G401.6 (cell line): Measurements from ENCODE around the gene SRXN1.

Experiments
- FAIRE-seq: peaks from 2 replicates; lab custom pipeline; 2012; peaks lifted over from hg19 to GRCh38; lab: Jason Lieb, UNC

Gene SRXN1

GRCh38 chr20:634148-634925 lies 18.7 kb downstream of the SRXN1 start:
- FAIRE-seq = no peak

DNA sequence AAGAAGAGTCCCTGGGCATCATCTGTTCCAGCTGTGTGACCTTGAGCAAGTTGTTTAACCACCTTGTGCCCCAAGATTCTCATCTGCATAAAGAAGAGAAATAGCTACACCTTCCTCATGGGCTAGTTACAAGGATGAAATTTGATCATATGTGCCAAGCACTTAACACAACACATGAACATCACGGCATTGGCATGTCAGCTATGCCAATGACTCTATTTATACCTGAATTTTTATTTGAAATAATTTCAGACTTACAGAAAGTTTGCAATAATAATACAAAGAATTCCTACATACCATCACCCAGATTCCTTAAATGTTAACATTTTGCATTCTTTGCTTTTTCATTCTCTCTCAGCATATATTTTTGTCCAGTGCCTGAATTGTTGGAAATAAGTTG lies 21.9 kb downstream of the SRXN1 start:
- no peak for FAIRE-seq

DNA sequence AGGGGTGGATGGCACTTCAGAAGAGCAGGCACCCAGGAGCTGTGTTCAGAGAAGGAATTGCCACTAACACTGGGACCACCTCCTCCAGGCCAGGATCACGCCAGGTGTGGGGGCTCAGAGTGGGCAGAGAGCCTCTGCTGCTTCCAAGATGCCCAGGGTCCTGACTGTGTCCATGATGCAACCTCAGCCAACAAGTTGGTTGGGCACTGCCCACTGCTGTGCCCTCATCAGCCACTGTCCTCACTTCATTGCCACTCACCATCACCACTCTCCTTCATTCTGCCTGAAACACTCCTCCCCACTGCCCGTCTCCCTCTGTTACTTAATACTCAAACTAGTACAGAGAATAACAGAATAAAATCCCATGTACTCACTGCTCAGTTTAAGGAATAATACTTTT lies 26.4 kb downstream of the SRXN1 start:
- FAIRE-seq = no peak

GRCh38 chr20:625360-625932 lies 27.6 kb downstream of the SRXN1 start:
- FAIRE-seq = no peak

DNA sequence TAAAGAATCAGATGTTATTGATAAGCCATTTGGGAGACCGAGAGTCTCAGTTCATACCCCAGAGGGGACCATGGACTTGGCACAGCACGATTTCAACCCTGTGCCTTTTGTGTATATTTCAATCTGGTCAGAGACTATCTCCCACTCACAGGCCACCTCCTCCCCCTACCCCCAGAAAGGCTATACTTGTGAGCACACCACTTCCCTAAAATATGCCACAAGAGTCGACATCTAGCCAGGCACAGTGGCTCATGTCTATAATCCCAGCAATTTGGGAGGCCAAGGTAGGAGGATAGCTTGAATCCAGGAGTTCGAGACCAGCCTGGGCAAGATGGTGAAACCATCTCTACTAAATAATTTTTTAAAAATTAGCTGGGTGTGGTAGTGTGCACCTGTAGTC lies 29.3 kb downstream of the SRXN1 start:
- FAIRE-seq = no peak

DNA sequence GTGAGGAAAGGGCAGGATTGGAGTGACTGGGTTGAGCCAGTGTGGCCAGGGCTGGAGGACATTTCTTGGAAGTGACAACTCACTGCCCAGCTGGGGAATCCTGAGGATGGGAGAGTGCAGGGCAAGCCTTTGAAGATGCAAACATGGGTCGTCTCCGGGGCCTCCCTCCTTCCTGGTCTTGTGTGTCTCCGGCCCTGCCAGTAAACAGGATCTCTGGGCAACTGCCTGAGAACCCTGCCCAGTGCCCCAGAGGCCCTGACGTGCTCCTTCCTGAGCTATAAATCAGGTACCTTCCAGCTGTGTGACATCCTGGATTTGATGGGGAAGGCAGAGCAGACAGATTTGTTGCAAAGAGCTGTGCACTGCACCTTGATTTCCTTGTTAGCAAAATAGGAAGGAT lies 30.0 kb downstream of the SRXN1 start:
- FAIRE-seq = no peak

DNA sequence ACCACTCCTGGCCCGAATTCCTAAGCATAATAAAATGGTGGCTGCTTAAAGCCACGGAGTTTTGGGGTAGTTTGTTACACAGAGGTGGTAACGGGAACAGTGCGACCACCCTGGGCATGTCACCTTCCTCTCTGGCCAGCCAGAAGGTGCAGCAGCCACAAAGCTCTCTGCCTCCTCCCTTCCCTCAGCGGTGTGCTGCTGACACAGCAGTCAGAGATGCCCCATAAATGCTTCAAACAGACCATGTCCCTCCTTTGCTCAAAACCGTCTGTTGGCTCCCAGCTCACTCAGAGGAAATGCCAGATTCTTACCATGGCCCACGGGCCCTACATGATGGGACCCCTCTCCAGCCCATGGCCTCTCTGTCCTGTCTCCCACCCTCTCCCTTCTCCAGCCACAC lies 30.8 kb downstream of the SRXN1 start:
- FAIRE-seq = no peak

DNA sequence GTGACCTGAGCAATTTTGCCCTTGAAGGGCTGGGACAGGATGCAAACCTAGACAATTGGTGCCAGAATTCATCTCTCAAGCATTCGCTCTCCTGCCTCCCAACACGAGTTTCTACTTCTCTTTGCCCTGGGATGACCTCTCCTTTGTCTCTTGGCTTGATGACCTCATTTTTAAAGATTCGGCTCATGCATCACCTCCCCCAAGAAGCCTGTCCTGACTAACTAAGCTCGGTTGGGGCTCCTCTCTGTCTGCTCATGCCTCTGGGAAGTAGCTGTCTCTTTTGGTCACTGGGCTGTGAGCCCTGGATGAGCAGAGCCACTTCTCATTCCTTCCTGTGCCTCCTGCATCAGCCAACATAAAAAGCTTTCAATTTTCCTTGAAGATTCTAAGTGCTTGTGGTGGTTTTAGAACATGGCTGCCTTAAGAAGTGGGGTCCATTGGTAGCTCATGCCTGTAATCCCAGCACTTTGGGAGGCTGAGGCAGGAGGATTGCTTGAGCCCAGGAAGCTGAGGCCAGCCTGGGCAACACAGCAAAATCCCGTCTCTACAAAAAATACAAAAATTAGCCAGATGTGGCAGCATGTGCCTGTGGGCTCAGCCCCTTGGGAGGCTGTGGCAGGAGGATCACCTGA lies 31.8 kb downstream of the SRXN1 start:
- FAIRE-seq = no peak

GRCh38 chr20:620246-620645 lies 32.8 kb downstream of the SRXN1 start:
- FAIRE-seq = no peak

DNA sequence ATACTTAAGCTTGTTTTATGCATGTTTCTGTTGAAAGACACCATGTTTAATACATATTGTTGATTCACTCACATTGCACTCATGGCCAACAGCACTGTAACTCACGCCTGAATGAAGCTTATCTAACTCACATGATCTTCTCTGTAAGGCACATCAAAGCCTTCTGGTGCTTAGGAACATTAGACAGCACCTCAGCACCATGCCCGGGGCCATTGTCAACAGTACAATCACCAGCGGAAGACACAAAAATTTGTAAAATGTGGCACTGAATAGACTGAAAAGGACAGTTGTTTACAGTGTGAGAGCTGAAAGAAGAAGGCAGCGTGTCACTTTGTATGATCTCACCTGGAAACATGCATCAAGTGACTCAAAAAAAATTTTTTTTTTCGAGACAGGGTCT lies 34.0 kb downstream of the SRXN1 start:
- FAIRE-seq = no peak

GRCh38 chr20:617934-618690 lies 34.9 kb downstream of the SRXN1 start:
- no peak for FAIRE-seq

DNA sequence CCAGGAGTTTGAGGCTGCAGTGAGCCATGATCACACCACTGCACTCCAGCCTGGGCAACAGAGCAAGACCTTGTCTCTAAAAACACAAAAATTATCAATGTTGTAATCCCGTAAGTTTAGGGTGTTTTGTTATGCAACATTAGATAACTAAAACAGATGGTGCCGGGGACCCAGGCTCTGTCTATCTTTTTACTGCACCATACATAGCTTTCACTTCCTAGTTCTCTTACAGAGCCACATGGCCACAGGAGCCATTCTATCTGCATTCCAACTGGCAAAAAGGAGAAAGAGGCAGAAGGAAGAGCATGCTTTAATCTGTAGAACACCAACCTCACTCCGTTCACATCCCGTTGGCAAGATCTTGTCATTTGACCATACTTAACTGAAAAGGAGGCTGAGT lies 37.5 kb downstream of the SRXN1 start:
- no peak for FAIRE-seq

GRCh38 chr20:611843-612185 lies 41.2 kb downstream of the SRXN1 start:
- no peak for FAIRE-seq

- FAIRE-seq = no peak
These were observed 41.8 kb downstream of the SRXN1 start for GRCh38 chr20:611047-611842.

GRCh38 chr20:610130-611046 lies 42.6 kb downstream of the SRXN1 start, which contains the start of gene TCF15:
Gene TCF15 (minus strand): TSS chr20:610309. CDS start chr20:610237, 72 bp downstream.
- no peak for FAIRE-seq

DNA sequence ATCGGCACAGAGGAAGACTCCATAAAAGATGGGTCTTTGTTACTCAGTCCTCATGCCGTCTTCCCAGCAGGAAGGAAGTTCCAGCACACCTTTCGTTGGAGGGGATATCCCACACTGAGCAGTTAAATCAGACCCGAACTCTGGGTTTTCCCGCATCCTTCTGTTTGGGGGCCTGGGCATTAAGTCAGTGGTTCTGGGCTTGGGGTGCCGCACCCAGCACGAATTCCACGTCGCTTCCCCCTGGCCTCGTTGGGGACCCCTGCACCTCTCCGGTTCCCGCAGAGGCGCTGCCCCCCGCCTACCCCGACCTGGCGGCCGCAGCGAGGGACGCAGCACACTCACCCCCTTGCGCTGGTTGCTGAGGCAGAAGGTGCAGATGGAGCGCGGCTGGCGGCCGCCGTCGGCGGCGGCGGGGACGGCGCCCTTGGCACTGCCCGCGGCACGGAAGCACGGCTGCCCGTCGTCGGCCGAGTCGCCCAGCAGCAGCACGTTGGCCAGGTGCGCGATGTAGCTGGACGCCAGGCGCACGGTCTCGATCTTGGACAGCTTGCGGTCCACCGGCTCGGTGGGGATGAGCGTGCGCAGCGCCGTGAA lies 43.5 kb downstream of the SRXN1 start:
- no peak for FAIRE-seq

GRCh38 chr20:608970-609369 lies 44.0 kb downstream of the SRXN1 start:
- no peak for FAIRE-seq

- FAIRE-seq = no peak
These were observed 45.5 kb downstream of the SRXN1 start for GRCh38 chr20:607476-607875.

DNA sequence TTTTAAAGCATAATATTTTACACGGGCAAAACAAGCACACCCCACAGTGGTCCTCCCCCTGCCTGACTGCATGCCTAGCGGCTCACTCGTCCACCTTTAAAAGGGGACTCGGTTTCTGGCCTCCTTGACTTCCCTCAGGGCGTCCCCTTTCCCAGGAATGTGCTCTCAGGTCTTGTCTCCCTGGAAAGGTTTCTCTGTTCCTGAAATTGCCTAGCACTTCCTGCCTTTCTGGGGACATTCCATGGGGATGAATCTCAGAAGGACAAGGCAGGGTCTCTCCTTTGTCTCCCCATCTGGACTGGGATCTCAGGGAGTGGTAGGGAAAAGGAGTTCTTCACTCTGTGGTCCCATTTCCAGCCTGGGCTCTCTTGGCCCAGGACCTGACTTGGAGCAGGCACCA lies 47.8 kb downstream of the SRXN1 start:
- no peak for FAIRE-seq

GRCh38 chr20:603116-603640 lies 49.8 kb downstream of the SRXN1 start:
- FAIRE-seq = no peak
